ENCODE results near the gene DGCR6. TPM values are rescaled to one million over a fixed set of nuclear protein-coding genes. Genes with fewer than 3 reads are reported as not detected.
"Not testable (repeated sequence)": the region's sequence is repeated elsewhere in the genome, so short reads cannot be mapped to it uniquely, and the experiment has no call there.

The DGCR6 gene
- polyA plus RNA-seq (2013, experiment 1 of 2) = 2.0 TPM
- 2.0 TPM for polyA plus RNA-seq (2013, experiment 2 of 2)

DNA sequence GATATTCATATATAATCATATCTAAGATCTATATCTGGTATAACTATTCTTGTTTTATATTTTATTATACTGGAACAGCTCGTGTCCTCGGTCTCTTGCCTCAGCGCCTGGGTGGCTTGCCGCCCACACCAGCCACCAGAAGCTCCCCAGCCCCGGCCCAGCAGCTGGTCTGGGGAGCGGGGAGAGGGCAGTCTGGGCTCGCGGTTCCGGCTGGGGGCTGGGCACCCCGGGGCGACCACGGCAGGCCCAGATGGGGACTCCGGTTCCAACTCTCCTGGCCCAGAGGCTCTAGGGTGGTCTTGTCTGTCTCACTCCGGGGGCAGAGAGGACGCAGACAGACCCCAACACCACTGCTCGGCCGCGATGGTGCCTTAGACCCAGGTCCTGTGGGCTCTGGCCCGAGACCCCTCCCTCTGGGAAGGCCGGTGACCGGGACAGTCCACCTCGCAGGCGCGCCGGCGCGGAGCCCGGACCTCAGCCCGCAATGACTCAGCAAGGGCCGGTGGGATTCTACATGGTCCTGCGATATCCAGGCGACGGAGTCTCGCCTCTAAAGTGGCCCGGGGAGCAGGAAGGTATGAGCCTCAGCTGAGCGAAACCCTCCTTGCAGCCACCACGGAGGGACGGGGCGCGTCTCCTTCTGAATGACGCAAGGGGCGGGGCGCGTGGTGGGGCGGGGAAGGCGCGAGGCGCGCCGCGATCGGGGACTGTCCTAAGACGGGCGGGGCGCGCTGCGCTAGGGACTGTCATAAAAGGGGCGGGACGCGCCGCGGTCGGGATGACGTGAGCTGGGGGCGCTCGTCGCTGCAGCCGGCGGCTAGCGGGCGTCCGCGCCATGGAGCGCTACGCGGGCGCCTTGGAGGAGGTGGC is at the start of gene DGCR6:
DGCR6 (plus strand) TSS at position 781 of the 870 bp plus-strand sequence; CDS start at position 836, 55 bp downstream.
- Histone ChIP-seq H3K36me3 (replicated peaks in 1 of 2; ENCODE audit: control insufficient read depth in 2 of 2, insufficient read depth in 2 of 2, low read length in 2 of 2) (no peaks in the 10 kb centered on the region), H3K23ac (ENCODE audit: low read depth, low read length, poor library complexity) (no peak within 1 kb of the TSS), H3K9me3 (replicated peaks in 1 of 2; ENCODE audit: control insufficient read depth in 2 of 2, insufficient read depth in 1 of 2, low read depth in 1 of 2, low read length in 2 of 2) (no peaks in the 10 kb centered on the region), H4K91ac (ENCODE audit: low read depth, low read length, poor library complexity) (no peak within 1 kb of the TSS), H3K9ac (ENCODE audit: low read depth, low read length, poor library complexity) (no peak within 1 kb of the TSS), H3K27me3 (ENCODE audit: control insufficient read depth in 3 of 3, insufficient read depth in 3 of 3, low read depth in 1 of 3, low read length in 3 of 3) (no peaks in the 10 kb centered on the region), H2AFZ (ENCODE audit: low read length) (no peak within 1 kb of the TSS), H2BK15ac (ENCODE audit: low read length) (no peak within 1 kb of the TSS), H2AK5ac (ENCODE audit: low read depth, low read length) (no peak within 1 kb of the TSS), H2BK5ac (ENCODE audit: low read length) (no peak within 1 kb of the TSS), H3K4me2 (ENCODE audit: insufficient read depth, low read length, poor library complexity, severe bottlenecking) (no peak within 1 kb of the TSS), H4K8ac (ENCODE audit: low read depth, low read length) (no peak within 1 kb of the TSS), H3K27ac (replicated peaks; ENCODE audit: low read length) (no peak within 1 kb of the TSS), H3K4ac (ENCODE audit: low read length) (no peak within 1 kb of the TSS), H3K4me1 (ENCODE audit: control insufficient read depth in 2 of 2, insufficient read depth in 1 of 2, low read depth in 1 of 2, low read length in 2 of 2) (no peaks in the 10 kb centered on the region), H3K4me3 (ENCODE audit: low read length in 2 of 2) (no peak within 1 kb of the TSS), H2BK12ac (ENCODE audit: low read length) (no peak within 1 kb of the TSS), H3K18ac (ENCODE audit: low read length) (no peak within 1 kb of the TSS), H3K14ac (ENCODE audit: low read length) (no peak within 1 kb of the TSS), H2BK120ac (ENCODE audit: low read depth, low read length) (no peak within 1 kb of the TSS), H3K79me1 (ENCODE audit: low read depth, low read length) (no peaks in the 10 kb centered on the region)
- DNase-seq (ENCODE audit: low spot score) = no peak
- no CpG with 5 or more reads among the region's 77 CpGs for WGBS, 2 donors (ENCODE audit: extremely low coverage in 2 of 2, insufficient read length in 2 of 2, insufficient replicate concordance in 1 of 2)

DNA sequence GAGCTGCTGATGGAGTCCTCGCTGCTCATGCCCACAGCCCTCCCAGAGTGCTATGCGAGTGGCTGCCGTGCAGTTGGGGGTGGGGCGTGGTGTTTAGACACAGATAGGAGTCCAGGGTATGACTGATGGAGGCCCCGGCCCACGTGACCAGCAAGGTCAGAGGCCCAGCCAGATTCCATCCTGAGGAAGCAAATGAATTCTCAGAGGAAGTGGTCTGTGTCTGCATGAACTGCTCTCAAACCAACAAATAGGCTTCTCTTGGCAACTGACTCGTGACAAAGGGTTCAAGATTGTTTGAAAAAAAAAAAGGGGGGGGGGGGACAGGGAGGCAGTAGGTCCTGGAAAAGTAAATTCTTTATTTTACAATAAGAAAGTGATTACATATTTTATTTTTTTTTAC is 46.8 kb upstream of the DGCR6 start:
- H3K27ac ChIP-seq (replicated peaks; ENCODE audit: low read length); DNase-seq (ENCODE audit: low spot score); H3K36me3 ChIP-seq (replicated peaks in 1 of 2; ENCODE audit: control insufficient read depth in 2 of 2, insufficient read depth in 2 of 2, low read length in 2 of 2); H2AFZ ChIP-seq (ENCODE audit: low read length); H2BK120ac ChIP-seq (ENCODE audit: low read depth, low read length); H3K4me2 ChIP-seq (ENCODE audit: insufficient read depth, low read length, poor library complexity, severe bottlenecking); H3K9me3 ChIP-seq (replicated peaks in 1 of 2; ENCODE audit: control insufficient read depth in 2 of 2, insufficient read depth in 1 of 2, low read depth in 1 of 2, low read length in 2 of 2); H3K4me1 ChIP-seq (ENCODE audit: control insufficient read depth in 2 of 2, insufficient read depth in 1 of 2, low read depth in 1 of 2, low read length in 2 of 2); H4K8ac ChIP-seq (ENCODE audit: low read depth, low read length); H3K79me1 ChIP-seq (ENCODE audit: low read depth, low read length); H2BK12ac ChIP-seq (ENCODE audit: low read length); H3K14ac ChIP-seq (ENCODE audit: low read length); H3K18ac ChIP-seq (ENCODE audit: low read length); H3K23ac ChIP-seq (ENCODE audit: low read depth, low read length, poor library complexity); H3K4ac ChIP-seq (ENCODE audit: low read length); H4K91ac ChIP-seq (ENCODE audit: low read depth, low read length, poor library complexity); H2BK15ac ChIP-seq (ENCODE audit: low read length); H3K9ac ChIP-seq (ENCODE audit: low read depth, low read length, poor library complexity); H2BK5ac ChIP-seq (ENCODE audit: low read length); H3K4me3 ChIP-seq (ENCODE audit: low read length in 2 of 2); H3K27me3 ChIP-seq (ENCODE audit: control insufficient read depth in 3 of 3, insufficient read depth in 3 of 3, low read depth in 1 of 3, low read length in 3 of 3); H2AK5ac ChIP-seq (ENCODE audit: low read depth, low read length): not testable (repeated sequence)
- no CpG with 5 or more reads among the region's 7 CpGs for WGBS, 2 donors (ENCODE audit: extremely low coverage in 2 of 2, insufficient read length in 2 of 2, insufficient replicate concordance in 1 of 2)

DNA sequence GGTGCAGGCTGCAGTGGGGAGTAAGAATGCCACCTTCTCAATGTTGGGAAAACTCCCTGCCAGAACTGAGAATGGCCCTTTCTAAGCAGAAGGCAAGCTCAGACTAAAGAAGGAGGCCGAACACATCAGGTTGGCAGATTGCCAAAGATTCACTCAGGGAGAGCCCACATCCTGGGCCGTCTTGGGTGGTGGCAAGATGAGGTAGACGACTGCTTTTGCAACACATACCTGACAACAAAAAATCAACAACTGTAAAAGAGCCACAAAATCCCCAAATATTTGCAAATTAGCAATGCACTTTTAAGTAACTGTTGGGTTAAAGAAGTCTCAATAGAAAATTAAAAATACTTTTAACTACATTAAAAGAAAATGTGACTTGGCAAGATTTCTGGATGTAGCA is 24.9 kb upstream of the DGCR6 start:
- not testable (repeated sequence) for H3K18ac ChIP-seq (ENCODE audit: low read length); H3K9ac ChIP-seq (ENCODE audit: low read depth, low read length, poor library complexity); DNase-seq (ENCODE audit: low spot score); H3K23ac ChIP-seq (ENCODE audit: low read depth, low read length, poor library complexity); H3K14ac ChIP-seq (ENCODE audit: low read length); H3K9me3 ChIP-seq (replicated peaks in 1 of 2; ENCODE audit: control insufficient read depth in 2 of 2, insufficient read depth in 1 of 2, low read depth in 1 of 2, low read length in 2 of 2); H2BK15ac ChIP-seq (ENCODE audit: low read length); H3K4me3 ChIP-seq (ENCODE audit: low read length in 2 of 2); H2AFZ ChIP-seq (ENCODE audit: low read length); H3K4me2 ChIP-seq (ENCODE audit: insufficient read depth, low read length, poor library complexity, severe bottlenecking); H2AK5ac ChIP-seq (ENCODE audit: low read depth, low read length); H2BK5ac ChIP-seq (ENCODE audit: low read length); H3K36me3 ChIP-seq (replicated peaks in 1 of 2; ENCODE audit: control insufficient read depth in 2 of 2, insufficient read depth in 2 of 2, low read length in 2 of 2); H3K27ac ChIP-seq (replicated peaks; ENCODE audit: low read length); H4K91ac ChIP-seq (ENCODE audit: low read depth, low read length, poor library complexity); H2BK120ac ChIP-seq (ENCODE audit: low read depth, low read length); H4K8ac ChIP-seq (ENCODE audit: low read depth, low read length); H3K27me3 ChIP-seq (ENCODE audit: control insufficient read depth in 3 of 3, insufficient read depth in 3 of 3, low read depth in 1 of 3, low read length in 3 of 3); H2BK12ac ChIP-seq (ENCODE audit: low read length); H3K4ac ChIP-seq (ENCODE audit: low read length); H3K79me1 ChIP-seq (ENCODE audit: low read depth, low read length); H3K4me1 ChIP-seq (ENCODE audit: control insufficient read depth in 2 of 2, insufficient read depth in 1 of 2, low read depth in 1 of 2, low read length in 2 of 2)
- WGBS, 2 donors (ENCODE audit: extremely low coverage in 2 of 2, insufficient read length in 2 of 2, insufficient replicate concordance in 1 of 2) = no CpG with 5 or more reads among the region's 3 CpGs

DNA sequence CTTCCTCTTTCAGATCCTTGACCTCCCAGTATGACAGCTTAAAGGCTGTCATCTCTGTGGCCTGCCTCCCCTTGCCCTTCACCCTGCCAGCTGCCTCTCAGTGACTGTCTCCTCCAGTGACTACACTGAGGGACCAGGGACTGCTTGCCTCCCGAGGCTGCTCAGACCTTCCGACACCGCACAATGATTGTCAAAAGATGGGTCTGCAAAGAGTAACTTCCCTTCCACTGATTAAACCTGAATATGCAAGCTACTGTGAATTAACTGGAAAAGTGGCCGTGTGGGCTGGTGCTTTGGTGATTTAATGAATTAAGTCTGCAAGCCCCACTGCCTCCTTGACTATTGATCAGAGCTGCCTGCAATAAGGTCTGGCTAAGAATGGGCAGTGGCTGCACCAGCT is 21.7 kb upstream of the DGCR6 start:
- H3K79me1 ChIP-seq (ENCODE audit: low read depth, low read length); H2BK12ac ChIP-seq (ENCODE audit: low read length); H2AK5ac ChIP-seq (ENCODE audit: low read depth, low read length); H3K4me2 ChIP-seq (ENCODE audit: insufficient read depth, low read length, poor library complexity, severe bottlenecking); H3K4me1 ChIP-seq (ENCODE audit: control insufficient read depth in 2 of 2, insufficient read depth in 1 of 2, low read depth in 1 of 2, low read length in 2 of 2); H3K9ac ChIP-seq (ENCODE audit: low read depth, low read length, poor library complexity); H4K91ac ChIP-seq (ENCODE audit: low read depth, low read length, poor library complexity); H2AFZ ChIP-seq (ENCODE audit: low read length); H3K23ac ChIP-seq (ENCODE audit: low read depth, low read length, poor library complexity); H3K36me3 ChIP-seq (replicated peaks in 1 of 2; ENCODE audit: control insufficient read depth in 2 of 2, insufficient read depth in 2 of 2, low read length in 2 of 2); H3K27me3 ChIP-seq (ENCODE audit: control insufficient read depth in 3 of 3, insufficient read depth in 3 of 3, low read depth in 1 of 3, low read length in 3 of 3); H2BK15ac ChIP-seq (ENCODE audit: low read length); H3K18ac ChIP-seq (ENCODE audit: low read length); H2BK120ac ChIP-seq (ENCODE audit: low read depth, low read length); H3K14ac ChIP-seq (ENCODE audit: low read length); H4K8ac ChIP-seq (ENCODE audit: low read depth, low read length); H2BK5ac ChIP-seq (ENCODE audit: low read length); H3K27ac ChIP-seq (replicated peaks; ENCODE audit: low read length); DNase-seq (ENCODE audit: low spot score); H3K4me3 ChIP-seq (ENCODE audit: low read length in 2 of 2); H3K9me3 ChIP-seq (replicated peaks in 1 of 2; ENCODE audit: control insufficient read depth in 2 of 2, insufficient read depth in 1 of 2, low read depth in 1 of 2, low read length in 2 of 2); H3K4ac ChIP-seq (ENCODE audit: low read length): not testable (repeated sequence)
- no CpG with 5 or more reads among the region's 4 CpGs for WGBS, 2 donors (ENCODE audit: extremely low coverage in 2 of 2, insufficient read length in 2 of 2, insufficient replicate concordance in 1 of 2)
